Caco-2 (cell line): ENCODE data around the gene BPIFB1. TPM values are rescaled to one million over a fixed set of nuclear protein-coding genes. Genes with fewer than 3 reads are reported as not detected.
A peak's percentile ranks its signal among the peaks of the same experiment; 100 is the strongest.

Experiments used
- BruUV-seq: library from RNA; stranded (reverse); fragments of 400-500 nt; replicated peaks from 2 replicates; lab custom pipeline; 2021; lab: Mats Ljungman, UMichigan
- CTCF ChIA-PET: fragments of 300-600 bp; sonication (Branson Sonifier 250); formaldehyde crosslinking; loops from one replicate; lab custom pipeline; 2022; ENCODE audit warnings: antibody characterized with exemption; lab: Charles Lee
- POLR2A ChIA-PET: fragments of 300-600 bp; sonication (Branson Sonifier 250); formaldehyde crosslinking; loops from one replicate; lab custom pipeline; 2022; ENCODE audit warnings: antibody characterized with exemption; lab: Charles Lee
- DNase-seq, 2 experiments: peaks; one replicate each; pipeline versions ENCODE4 v3.0.0 to v3.0.0-alpha.2; 2020 to 2022
- H3K27me3 ChIP-seq: replicated peaks from 2 replicates; pipeline ENCODE4 v1.6.0; 2011; ENCODE audit warnings: low read length; ENCODE audit not compliant: control insufficient read depth, insufficient read depth
- H3K36me3 ChIP-seq: 2 replicates; pipeline ENCODE4 v1.5.1; 2011; ENCODE audit warnings: low read length; ENCODE audit not compliant: control insufficient read depth, insufficient read depth
- H3K4me1 ChIP-seq: fragments of 250-450 bp; sonication (Bioruptor Pico); 2 replicates; pipeline ENCODE4 v1.5.1; 2020; ENCODE audit warnings: mild to moderate bottlenecking
- H3K4me3 ChIP-seq: 2 replicates; pipeline ENCODE4 v1.5.1; 2011; ENCODE audit warnings: low read depth, mild to moderate bottlenecking, control low read depth, low read length
- H3K9me3 ChIP-seq: fragments of 250-450 bp; sonication (Bioruptor Pico); 2 replicates; pipeline ENCODE4 v1.5.1; 2020; ENCODE audit warnings: mild to moderate bottlenecking, moderate library complexity
- H3K27ac Mint-ChIP-seq: one replicate; pipeline ENCODE4 v1.8.0; 2022; ENCODE audit warnings: mixed read lengths; ENCODE audit not compliant: unreplicated experiment
- H3K27me3 Mint-ChIP-seq: one replicate; pipeline ENCODE4 v1.8.0; 2022; ENCODE audit warnings: mixed read lengths; ENCODE audit not compliant: insufficient read depth, unreplicated experiment
- H3K36me3 Mint-ChIP-seq: one replicate; pipeline ENCODE4 v1.8.0; 2022; ENCODE audit warnings: mild to moderate bottlenecking, mixed read lengths; ENCODE audit not compliant: insufficient read depth, unreplicated experiment
- H3K4me1 Mint-ChIP-seq: one replicate; pipeline ENCODE4 v1.8.0; 2022; ENCODE audit warnings: low read depth, mixed read lengths; ENCODE audit not compliant: unreplicated experiment
- H3K4me3 Mint-ChIP-seq: one replicate; pipeline ENCODE4 v1.8.0; 2022; ENCODE audit warnings: mild to moderate bottlenecking, moderate library complexity, mixed read lengths; ENCODE audit not compliant: unreplicated experiment
- H3K9me3 Mint-ChIP-seq: one replicate; pipeline ENCODE4 v1.8.0; 2022; ENCODE audit warnings: mixed read lengths; ENCODE audit not compliant: unreplicated experiment
- intact Hi-C: fragments of 100-400 bp; cut with micrococcal nuclease; formaldehyde crosslinking; loops from one replicate; pipeline ENCODE4 v1.10.0; 2022; ENCODE audit not compliant: unreplicated experiment
- total RNA-seq: library from RNA; stranded (reverse); gene quantifications from 2 replicates; pipeline ENCODE4 v1.2.3, GENCODE V29; 2022
- TF ChIP-seq, protein P1 (sequence below), 2 experiments: fragments of 200-600 bp in 1 of 2; IDR thresholded peaks; 1 replicate in 1 of 2; 2 replicates in 1 of 2; pipeline versions ENCODE4 v1.5.1 to v1.8.0; 2011 to 2022; ENCODE audit warnings: antibody characterized with exemption in 1 of 2, control low read depth in 1 of 2, inconsistent platforms in 1 of 2, low read depth in 1 of 2, low read length in 1 of 2, mild to moderate bottlenecking in 1 of 2, moderate library complexity in 1 of 2; ENCODE audit not compliant: insufficient read depth in 1 of 2, severe bottlenecking in 1 of 2, unreplicated experiment in 1 of 2

BPIFB1 gene
- total RNA-seq, 1 experiment from 2014 or later = not detected

- Mint-ChIP-seq H3K4me3 (no peak overlapping the region), H3K36me3 (no peaks in the 10 kb centered on the region), H3K9me3 (no peaks in the 10 kb centered on the region), H3K27me3 (peaks cover 18% of the 10 kb centered on the region), H3K27ac (no peak overlapping the region), H3K4me1 (no peaks in the 10 kb centered on the region)
- no TSS peak for BruUV-seq
- Histone ChIP-seq H3K36me3 (no peaks in the 10 kb centered on the region), H3K4me3 (no peak overlapping the region), H3K27me3 (no peaks in the 10 kb centered on the region), H3K9me3 (no peaks in the 10 kb centered on the region), H3K4me1 (no peaks in the 10 kb centered on the region)
- intact Hi-C loops = no loop called here
- TF ChIP-seq, protein P1, sequence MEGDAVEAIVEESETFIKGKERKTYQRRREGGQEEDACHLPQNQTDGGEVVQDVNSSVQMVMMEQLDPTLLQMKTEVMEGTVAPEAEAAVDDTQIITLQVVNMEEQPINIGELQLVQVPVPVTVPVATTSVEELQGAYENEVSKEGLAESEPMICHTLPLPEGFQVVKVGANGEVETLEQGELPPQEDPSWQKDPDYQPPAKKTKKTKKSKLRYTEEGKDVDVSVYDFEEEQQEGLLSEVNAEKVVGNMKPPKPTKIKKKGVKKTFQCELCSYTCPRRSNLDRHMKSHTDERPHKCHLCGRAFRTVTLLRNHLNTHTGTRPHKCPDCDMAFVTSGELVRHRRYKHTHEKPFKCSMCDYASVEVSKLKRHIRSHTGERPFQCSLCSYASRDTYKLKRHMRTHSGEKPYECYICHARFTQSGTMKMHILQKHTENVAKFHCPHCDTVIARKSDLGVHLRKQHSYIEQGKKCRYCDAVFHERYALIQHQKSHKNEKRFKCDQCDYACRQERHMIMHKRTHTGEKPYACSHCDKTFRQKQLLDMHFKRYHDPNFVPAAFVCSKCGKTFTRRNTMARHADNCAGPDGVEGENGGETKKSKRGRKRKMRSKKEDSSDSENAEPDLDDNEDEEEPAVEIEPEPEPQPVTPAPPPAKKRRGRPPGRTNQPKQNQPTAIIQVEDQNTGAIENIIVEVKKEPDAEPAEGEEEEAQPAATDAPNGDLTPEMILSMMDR (IDR thresholded peaks at IDR 0.05; ENCODE audit: insufficient read depth in 1 of 2, low read depth in 1 of 2, low read length in 1 of 2, severe bottlenecking in 1 of 2, unreplicated experiment in 1 of 2) = no peak
- CTCF ChIA-PET = interaction anchor here (1.3 kb wide), 1 partner anchor 10 kb away, joined by 4 read pairs; no protein-coding TSS in a partner anchor
- POLR2A ChIA-PET = no interaction called here
- peak in 1 of 2 experiments; percentile 26 for DNase-seq
Measured at GRCh38 chr20:33272155-33272873, 10.7 kb upstream of the BPIFB1 start.

DNA sequence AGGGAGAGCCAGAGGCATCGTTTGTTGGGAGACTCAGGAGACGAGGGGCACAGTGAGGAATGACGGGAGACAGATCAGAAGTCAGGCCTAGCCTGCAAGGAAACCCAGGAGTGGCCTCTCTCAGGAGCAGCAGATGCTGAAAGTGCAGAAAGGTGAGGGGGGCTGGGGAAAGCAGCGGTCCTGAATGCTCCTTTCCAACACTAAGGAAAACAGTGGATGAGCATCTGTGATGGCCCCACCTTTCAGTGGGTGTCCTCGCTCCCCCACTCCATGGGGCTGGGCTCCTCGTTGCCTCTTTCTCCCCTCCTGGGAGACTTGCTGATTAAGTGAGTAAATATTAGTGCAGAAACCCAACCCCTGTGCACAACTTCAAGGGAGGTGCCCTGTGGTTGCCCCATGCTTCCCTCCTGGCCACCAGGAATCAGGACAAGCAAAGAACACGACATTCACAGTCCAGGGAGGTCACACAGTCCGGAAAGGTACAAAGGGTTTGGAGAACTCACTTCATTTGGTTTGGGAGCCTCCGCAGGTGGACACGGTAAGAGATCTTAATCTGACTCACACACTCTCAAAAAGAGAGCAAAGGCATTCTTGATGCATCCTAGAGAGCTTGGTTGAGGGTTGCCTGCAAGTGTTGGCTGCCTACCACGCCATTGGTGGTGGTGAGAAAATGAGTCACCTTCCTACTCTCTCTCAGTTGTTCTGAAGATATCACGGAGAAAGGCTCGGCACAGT is 9.7 kb upstream of the BPIFB1 start:
- H3K4me3 ChIP-seq = no peak overlapping the region
- CTCF ChIA-PET = interaction anchor here (1.0 kb wide), 1 partner anchor 11 kb away, joined by 3 read pairs; no protein-coding TSS in a partner anchor
- intact Hi-C loops = no loop called here
- Mint-ChIP-seq H3K27ac (no peak overlapping the region), H3K36me3 (no peaks in the 10 kb centered on the region), H3K27me3 (peaks cover 20% of the 10 kb centered on the region), H3K4me1 (peaks cover 5% of the 10 kb centered on the region), H3K9me3 (no peaks in the 10 kb centered on the region), H3K4me3 (no peak overlapping the region)
- POLR2A ChIA-PET = no interaction called here
- H3K4me1 ChIP-seq = no peaks in the 10 kb centered on the region
- TF ChIP-seq, protein P1 (IDR thresholded peaks at IDR 0.05; ENCODE audit: insufficient read depth in 1 of 2, low read depth in 1 of 2, low read length in 1 of 2, severe bottlenecking in 1 of 2, unreplicated experiment in 1 of 2) = no peak
- H3K27me3 ChIP-seq = no peaks in the 10 kb centered on the region
- peak in 1 of 2 experiments; percentile 39 for DNase-seq
- no peaks in the 10 kb centered on the region for H3K9me3 ChIP-seq
- no peaks in the 10 kb centered on the region for H3K36me3 ChIP-seq
- no TSS peak for BruUV-seq

DNA sequence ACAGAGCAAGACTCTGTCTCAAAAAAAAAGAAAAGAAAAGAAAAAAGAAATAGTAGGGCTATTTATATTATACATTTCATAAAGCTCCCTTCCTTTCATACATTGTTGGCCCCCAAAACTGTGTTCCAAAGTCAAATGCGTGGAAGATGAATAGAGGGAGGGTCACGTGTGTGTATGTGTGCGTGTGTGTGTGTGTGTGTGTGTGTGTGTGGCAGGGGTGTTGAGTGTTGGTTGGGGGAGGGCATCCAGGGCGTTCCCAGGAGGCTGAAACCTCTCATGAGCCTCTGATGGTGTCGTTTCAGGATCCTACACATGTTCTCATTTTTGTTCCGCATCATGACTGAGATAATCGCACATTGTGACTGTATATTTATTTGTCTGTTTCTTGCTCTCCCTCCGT is 7.8 kb upstream of the BPIFB1 start:
- TF ChIP-seq, protein P1 (IDR thresholded peaks at IDR 0.05; ENCODE audit: insufficient read depth in 1 of 2, low read depth in 1 of 2, low read length in 1 of 2, severe bottlenecking in 1 of 2, unreplicated experiment in 1 of 2) = no peak
- H3K9me3 ChIP-seq = no peaks in the 10 kb centered on the region
- Mint-ChIP-seq H3K4me1 (peaks cover 5% of the 10 kb centered on the region), H3K27me3 (peaks cover 21% of the 10 kb centered on the region), H3K4me3 (no peak overlapping the region), H3K9me3 (no peaks in the 10 kb centered on the region), H3K36me3 (no peaks in the 10 kb centered on the region), H3K27ac (no peak overlapping the region)
- H3K4me3 ChIP-seq = no peak overlapping the region
- H3K4me1 ChIP-seq = no peaks in the 10 kb centered on the region
- BruUV-seq = no TSS peak
- ChIA-PET CTCF (interaction anchor here (0.6 kb wide), 1 partner anchor 13 kb away, joined by 3 read pairs; no protein-coding TSS in a partner anchor), POLR2A (no interaction called here)
- H3K27me3 ChIP-seq = no peaks in the 10 kb centered on the region; the same call in 1 of the 2 replicates
- DNase-seq = peak in 1 of 2 experiments; percentile 22
- no peaks in the 10 kb centered on the region for H3K36me3 ChIP-seq
- intact Hi-C loops = no loop called here
